IPS-18a (cell line): ENCODE measurements around the gene HTR7.

Experiments
- H3K27ac ChIP-seq: one replicate; pipeline ENCODE4 v1.5.1; 2013; ENCODE audit warnings: low read length
- H3K27me3 ChIP-seq: one replicate; pipeline ENCODE4 v1.6.1; 2013; ENCODE audit warnings: mild to moderate bottlenecking, low read length; ENCODE audit not compliant: control insufficient read depth, insufficient read depth
- H3K36me3 ChIP-seq: one replicate; pipeline ENCODE4 v1.6.1; 2013; ENCODE audit warnings: low read depth, low read length; ENCODE audit not compliant: control insufficient read depth
- H3K4me1 ChIP-seq: one replicate; pipeline ENCODE4 v1.6.1; 2013; ENCODE audit warnings: low read depth, low read length; ENCODE audit not compliant: control insufficient read depth
- H3K4me3 ChIP-seq: one replicate; pipeline ENCODE4 v1.5.1; 2013; ENCODE audit warnings: low read length
- H3K9ac ChIP-seq: one replicate; pipeline ENCODE4 v1.6.1; 2013; ENCODE audit warnings: mild to moderate bottlenecking, low read length, moderate library complexity
- H3K9me3 ChIP-seq: one replicate; pipeline ENCODE4 v1.6.1; 2013; ENCODE audit warnings: low read depth, low read length; ENCODE audit not compliant: control insufficient read depth

The HTR7 gene

GRCh38 chr10:90769946-90770841 lies 87.6 kb downstream of the HTR7 start:
- no peaks in the 10 kb centered on the region for H3K36me3 ChIP-seq
- no peak overlapping the region for H3K27ac ChIP-seq
- no peaks in the 10 kb centered on the region for H3K27me3 ChIP-seq
- no peaks in the 10 kb centered on the region for H3K9me3 ChIP-seq
- peaks cover 3% of the 10 kb centered on the region for H3K4me1 ChIP-seq
- no peak overlapping the region for H3K4me3 ChIP-seq
- H3K9ac ChIP-seq = no peak overlapping the region

GRCh38 chr10:90751107-90751997 lies 106.5 kb downstream of the HTR7 start:
- no peak overlapping the region for H3K4me3 ChIP-seq
- H3K9ac ChIP-seq = no peak overlapping the region
- H3K4me1 ChIP-seq = peaks cover 8% of the 10 kb centered on the region
- H3K36me3 ChIP-seq = peaks cover 20% of the 10 kb centered on the region
- H3K27ac ChIP-seq = no peak overlapping the region
- no peaks in the 10 kb centered on the region for H3K9me3 ChIP-seq
- H3K27me3 ChIP-seq = no peaks in the 10 kb centered on the region

- Histone ChIP-seq H3K4me3 (no peak overlapping the region), H3K9ac (no peak overlapping the region)
Observed at GRCh38 chr10:90746829-90747228, 111.0 kb downstream of the HTR7 start.

GRCh38 chr10:90745565-90745964 lies 112.3 kb downstream of the HTR7 start:
- Histone ChIP-seq H3K4me1 (no peaks in the 10 kb centered on the region), H3K4me3 (no peak overlapping the region), H3K27ac (no peak overlapping the region), H3K27me3 (no peaks in the 10 kb centered on the region), H3K9me3 (no peaks in the 10 kb centered on the region), H3K36me3 (peaks cover 37% of the 10 kb centered on the region), H3K9ac (no peak overlapping the region)

More at GRCh38 chr10:90746829-90747228, 111.0 kb downstream of the HTR7 start:
- Histone ChIP-seq H3K4me1 (no peaks in the 10 kb centered on the region), H3K36me3 (peaks cover 32% of the 10 kb centered on the region), H3K9me3 (no peaks in the 10 kb centered on the region), H3K27ac (no peak overlapping the region), H3K27me3 (no peaks in the 10 kb centered on the region)

GRCh38 chr10:90743291-90743690 lies 114.5 kb downstream of the HTR7 start:
- no peaks in the 10 kb centered on the region for H3K27me3 ChIP-seq
- H3K4me1 ChIP-seq = no peaks in the 10 kb centered on the region
- no peak overlapping the region for H3K9ac ChIP-seq
- H3K27ac ChIP-seq = no peak overlapping the region
- no peaks in the 10 kb centered on the region for H3K9me3 ChIP-seq
- peaks cover 27% of the 10 kb centered on the region for H3K36me3 ChIP-seq
- no peak overlapping the region for H3K4me3 ChIP-seq

- Histone ChIP-seq H3K9ac (no peak overlapping the region), H3K27me3 (no peaks in the 10 kb centered on the region), H3K4me1 (no peaks in the 10 kb centered on the region), H3K4me3 (no peak overlapping the region), H3K27ac (no peak overlapping the region), H3K36me3 (peaks cover 17% of the 10 kb centered on the region), H3K9me3 (no peaks in the 10 kb centered on the region)
Observed at GRCh38 chr10:90741926-90742565, 115.8 kb downstream of the HTR7 start.

- Histone ChIP-seq H3K4me1 (peaks cover under 1% of the 10 kb centered on the region), H3K9ac (no peak overlapping the region), H3K27me3 (no peaks in the 10 kb centered on the region), H3K27ac (no peak overlapping the region), H3K4me3 (no peak overlapping the region), H3K9me3 (no peaks in the 10 kb centered on the region), H3K36me3 (peaks cover 17% of the 10 kb centered on the region)
Observed at GRCh38 chr10:90740265-90740664, 117.6 kb downstream of the HTR7 start.

GRCh38 chr10:90738885-90739284 lies 119.0 kb downstream of the HTR7 start:
- no peaks in the 10 kb centered on the region for H3K27me3 ChIP-seq
- H3K27ac ChIP-seq = no peak overlapping the region
- H3K4me3 ChIP-seq = no peak overlapping the region
- H3K4me1 ChIP-seq = peaks cover 15% of the 10 kb centered on the region
- peaks cover 17% of the 10 kb centered on the region for H3K36me3 ChIP-seq
- no peak overlapping the region for H3K9ac ChIP-seq
- no peaks in the 10 kb centered on the region for H3K9me3 ChIP-seq

- H3K27me3 ChIP-seq = no peaks in the 10 kb centered on the region
- H3K4me1 ChIP-seq = peaks cover 22% of the 10 kb centered on the region
- H3K9me3 ChIP-seq = no peaks in the 10 kb centered on the region
- H3K36me3 ChIP-seq = no peaks in the 10 kb centered on the region
- H3K27ac ChIP-seq = no peak overlapping the region
- H3K4me3 ChIP-seq = no peak overlapping the region
- no peak overlapping the region for H3K9ac ChIP-seq
Observed at GRCh38 chr10:90734415-90734814, 123.4 kb downstream of the HTR7 start.

- Histone ChIP-seq H3K36me3 (no peaks in the 10 kb centered on the region), H3K27me3 (no peaks in the 10 kb centered on the region), H3K4me1 (peaks cover 22% of the 10 kb centered on the region), H3K27ac (no peak overlapping the region), H3K9ac (no peak overlapping the region), H3K4me3 (no peak overlapping the region), H3K9me3 (no peaks in the 10 kb centered on the region)
Observed at GRCh38 chr10:90732581-90732980, 125.3 kb downstream of the HTR7 start.

- no peak overlapping the region for H3K9ac ChIP-seq
- H3K4me3 ChIP-seq = no peak overlapping the region
- H3K4me1 ChIP-seq = peaks cover 25% of the 10 kb centered on the region
- H3K27me3 ChIP-seq = no peaks in the 10 kb centered on the region
- H3K9me3 ChIP-seq = no peaks in the 10 kb centered on the region
- H3K36me3 ChIP-seq = no peaks in the 10 kb centered on the region
- H3K27ac ChIP-seq = no peak overlapping the region
Observed at GRCh38 chr10:90723416-90724068, 134.3 kb downstream of the HTR7 start.
